ENCODE results near the gene LRRC14B. TPM values are rescaled to one million over a fixed set of nuclear protein-coding genes. Genes with fewer than 3 reads are reported as not detected.

The LRRC14B gene
- polyA plus RNA-seq, 1 donor (not counting 4 experiments of a cell fraction or from before 2014, with no cell fraction given), result not detected

DNA sequence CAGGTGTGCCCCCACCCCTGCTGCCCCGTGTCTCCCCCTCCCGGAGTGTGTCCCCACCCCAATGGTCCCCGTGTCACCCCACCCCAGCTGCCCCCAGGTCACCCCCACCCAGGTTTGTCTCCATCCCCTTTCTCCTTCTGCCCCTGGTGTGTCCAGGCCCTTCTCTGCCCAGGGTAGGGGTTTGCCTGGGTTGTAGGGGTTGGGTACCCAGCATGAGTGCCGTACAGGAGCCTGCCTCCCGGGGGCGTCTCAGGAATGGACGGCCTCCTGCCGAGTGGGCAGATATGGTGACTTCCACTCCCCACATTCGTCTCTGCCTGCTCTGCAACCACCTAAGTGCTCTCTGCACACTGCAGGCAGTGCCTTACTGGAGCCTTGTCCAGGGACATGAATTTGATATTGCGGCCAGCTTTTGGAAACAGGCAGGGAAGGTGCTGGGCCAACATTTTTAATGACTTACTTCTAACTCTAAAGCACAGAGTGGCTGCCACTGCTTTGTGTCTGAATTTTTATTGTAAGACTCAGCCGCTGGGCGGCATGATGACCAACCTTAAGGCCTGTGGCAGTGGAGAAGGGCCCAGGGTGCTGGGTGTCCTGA lies 6.7 kb downstream of the LRRC14B start:
- TF ChIP-seq, protein P1, sequence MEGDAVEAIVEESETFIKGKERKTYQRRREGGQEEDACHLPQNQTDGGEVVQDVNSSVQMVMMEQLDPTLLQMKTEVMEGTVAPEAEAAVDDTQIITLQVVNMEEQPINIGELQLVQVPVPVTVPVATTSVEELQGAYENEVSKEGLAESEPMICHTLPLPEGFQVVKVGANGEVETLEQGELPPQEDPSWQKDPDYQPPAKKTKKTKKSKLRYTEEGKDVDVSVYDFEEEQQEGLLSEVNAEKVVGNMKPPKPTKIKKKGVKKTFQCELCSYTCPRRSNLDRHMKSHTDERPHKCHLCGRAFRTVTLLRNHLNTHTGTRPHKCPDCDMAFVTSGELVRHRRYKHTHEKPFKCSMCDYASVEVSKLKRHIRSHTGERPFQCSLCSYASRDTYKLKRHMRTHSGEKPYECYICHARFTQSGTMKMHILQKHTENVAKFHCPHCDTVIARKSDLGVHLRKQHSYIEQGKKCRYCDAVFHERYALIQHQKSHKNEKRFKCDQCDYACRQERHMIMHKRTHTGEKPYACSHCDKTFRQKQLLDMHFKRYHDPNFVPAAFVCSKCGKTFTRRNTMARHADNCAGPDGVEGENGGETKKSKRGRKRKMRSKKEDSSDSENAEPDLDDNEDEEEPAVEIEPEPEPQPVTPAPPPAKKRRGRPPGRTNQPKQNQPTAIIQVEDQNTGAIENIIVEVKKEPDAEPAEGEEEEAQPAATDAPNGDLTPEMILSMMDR (optimal IDR thresholded peaks at IDR 0.05 in 1 of 3, IDR thresholded peaks at IDR 0.05 in 1 of 3, conservative IDR thresholded peaks at IDR 0.05 in 1 of 3; ENCODE audit: extremely low read depth in 1 of 3, insufficient read depth in 2 of 3, low read length in 3 of 3), result no peak
- no peak for TF ChIP-seq EZH2 (IDR thresholded peaks at IDR 0.05; ENCODE audit: low read length)
- Histone ChIP-seq H3K9me1 (ENCODE audit: control insufficient read depth, extremely low read depth, insufficient read depth, low read length) (no peaks in the 10 kb centered on the region), H3K27ac (ENCODE audit: control insufficient read depth, insufficient read depth, low read length) (no peak overlapping the region), H3K4me1 (ENCODE audit: control insufficient read depth, extremely low read depth, insufficient read depth, low read length) (no peaks in the 10 kb centered on the region), H3K9ac (ENCODE audit: control insufficient read depth, extremely low read depth, insufficient read depth, low read length) (no peak overlapping the region), H3K9me3 (ENCODE audit: control insufficient read depth, low read depth, low read length) (no peaks in the 10 kb centered on the region), H4K20me1 (ENCODE audit: control insufficient read depth, extremely low read depth, insufficient read depth, low read length) (no peaks in the 10 kb centered on the region), H3K36me3 (ENCODE audit: control insufficient read depth in 2 of 2, extremely low read depth in 1 of 2, insufficient read depth in 2 of 2, low read length in 2 of 2) (peaks cover 0 to 3% of the 10 kb centered on the region in 2 experiments), H3K4me3 (ENCODE audit: control insufficient read depth in 2 of 3, extremely low read depth in 1 of 3, insufficient read depth in 2 of 3, low read depth in 1 of 3, low read length in 3 of 3) (no peak overlapping the region), H2AFZ (ENCODE audit: control insufficient read depth, low read length) (no peak overlapping the region), H3K79me2 (ENCODE audit: control insufficient read depth, insufficient read depth, low read length) (no peaks in the 10 kb centered on the region), H3K27me3 (ENCODE audit: control insufficient read depth, extremely low read depth, insufficient read depth, low read length) (peaks cover 3% of the 10 kb centered on the region), H3K4me2 (ENCODE audit: control insufficient read depth, extremely low read depth, insufficient read depth, low read depth, low read length) (no peak overlapping the region)
- dilution Hi-C loops (cut with MboI; ENCODE audit: extremely low pct_ligation_motif_present, low sequenced_read_pairs), result no loop called here
- FAIRE-seq, result no peak
- DNase-seq (ENCODE audit: low read depth, low spot score), result no peak

DNA sequence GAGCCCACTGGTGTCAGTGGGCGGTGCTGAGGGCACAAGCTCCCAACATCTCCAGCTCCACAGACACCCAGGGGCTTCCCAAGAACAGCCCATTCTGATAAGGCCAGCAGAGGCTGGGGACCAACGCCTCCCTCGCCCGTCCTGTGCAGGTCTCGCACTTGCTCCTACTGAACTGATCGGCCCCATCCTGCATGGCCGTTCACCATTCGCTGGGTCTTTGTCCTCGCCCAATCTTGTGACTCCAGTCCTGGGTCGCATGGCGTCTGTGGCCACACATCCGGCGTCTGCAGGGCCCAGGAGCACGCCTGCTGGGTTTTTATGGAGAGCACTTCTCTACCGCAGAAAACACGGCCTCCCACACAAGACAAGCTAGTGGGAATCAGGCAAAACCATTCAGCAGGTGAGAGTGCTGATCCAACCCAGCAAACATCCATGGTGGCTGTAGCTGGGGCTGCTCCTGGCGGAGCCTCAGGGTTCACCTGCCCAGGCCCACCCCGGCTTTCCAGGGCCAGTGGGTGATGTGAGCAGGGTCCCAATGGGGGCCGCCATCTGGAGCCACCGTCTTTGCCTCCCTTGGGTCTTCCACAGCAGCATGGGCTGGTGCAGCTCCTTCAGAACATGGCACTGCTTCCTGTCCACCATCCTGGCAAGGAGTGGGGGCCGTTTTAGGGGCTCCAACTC lies 7.4 kb downstream of the LRRC14B start:
- Histone ChIP-seq H3K36me3 (ENCODE audit: control insufficient read depth in 2 of 2, extremely low read depth in 1 of 2, insufficient read depth in 2 of 2, low read length in 2 of 2) (peaks cover 4 to 6% of the 10 kb centered on the region in 2 experiments), H3K4me2 (ENCODE audit: control insufficient read depth, extremely low read depth, insufficient read depth, low read depth, low read length) (no peak overlapping the region), H3K9me3 (ENCODE audit: control insufficient read depth, low read depth, low read length) (no peaks in the 10 kb centered on the region), H3K27ac (ENCODE audit: control insufficient read depth, insufficient read depth, low read length) (no peak overlapping the region), H3K9me1 (ENCODE audit: control insufficient read depth, extremely low read depth, insufficient read depth, low read length) (no peaks in the 10 kb centered on the region), H3K4me3 (ENCODE audit: control insufficient read depth in 2 of 3, extremely low read depth in 1 of 3, insufficient read depth in 2 of 3, low read depth in 1 of 3, low read length in 3 of 3) (no peak overlapping the region), H4K20me1 (ENCODE audit: control insufficient read depth, extremely low read depth, insufficient read depth, low read length) (no peaks in the 10 kb centered on the region), H3K4me1 (ENCODE audit: control insufficient read depth, extremely low read depth, insufficient read depth, low read length) (no peaks in the 10 kb centered on the region), H2AFZ (ENCODE audit: control insufficient read depth, low read length) (no peak overlapping the region), H3K79me2 (ENCODE audit: control insufficient read depth, insufficient read depth, low read length) (no peaks in the 10 kb centered on the region), H3K27me3 (ENCODE audit: control insufficient read depth, extremely low read depth, insufficient read depth, low read length) (peaks cover 3% of the 10 kb centered on the region), H3K9ac (ENCODE audit: control insufficient read depth, extremely low read depth, insufficient read depth, low read length) (no peak overlapping the region)
- TF ChIP-seq, protein P1 (optimal IDR thresholded peaks at IDR 0.05 in 1 of 3, IDR thresholded peaks at IDR 0.05 in 1 of 3, conservative IDR thresholded peaks at IDR 0.05 in 1 of 3; ENCODE audit: extremely low read depth in 1 of 3, insufficient read depth in 2 of 3, low read length in 3 of 3), result no peak
- no peak for TF ChIP-seq EZH2 (IDR thresholded peaks at IDR 0.05; ENCODE audit: low read length)
- dilution Hi-C loops (cut with MboI; ENCODE audit: extremely low pct_ligation_motif_present, low sequenced_read_pairs), result no loop called here
- FAIRE-seq (no peak), DNase-seq (ENCODE audit: low read depth, low spot score) (no peak)
